Chondrocyte (in vitro differentiated cells): Measurements from ENCODE around the gene WBP2NL. TPM values are rescaled to one million over a fixed set of nuclear protein-coding genes. Genes with fewer than 3 reads are reported as not detected.

Experiments
- DNase-seq: peaks from one replicate; pipeline ENCODE4 v3.0.0; 2021; ENCODE audit warnings: mixed read lengths, low spot score
- H3K27ac Mint-ChIP-seq: one replicate; pipeline ENCODE4 v1.8.0; 2021; ENCODE audit warnings: mild to moderate bottlenecking, moderate library complexity, mixed read lengths; ENCODE audit not compliant: unreplicated experiment
- H3K27me3 Mint-ChIP-seq: 2 replicates; pipeline ENCODE4 v1.8.0; 2021; ENCODE audit warnings: low read depth, mixed read lengths
- H3K36me3 Mint-ChIP-seq: 2 replicates; pipeline ENCODE4 v1.8.0; 2021; ENCODE audit warnings: low read depth, mixed read lengths
- H3K4me1 Mint-ChIP-seq: 2 replicates; pipeline ENCODE4 v1.8.0; 2021; ENCODE audit warnings: low read depth, mild to moderate bottlenecking, mixed read lengths
- H3K4me3 Mint-ChIP-seq: one replicate; pipeline ENCODE4 v1.8.0; 2021; ENCODE audit warnings: mild to moderate bottlenecking, moderate library complexity, mixed read lengths; ENCODE audit not compliant: unreplicated experiment
- H3K9me3 Mint-ChIP-seq: 2 replicates; pipeline ENCODE4 v1.8.0; 2021; ENCODE audit warnings: low read depth, mixed read lengths
- total RNA-seq: library from RNA; stranded (reverse); gene quantifications from 3 replicates; pipeline ENCODE4 v1.2.1, GENCODE V29; 2021
- TF ChIP-seq, protein P1 (sequence below): fragments of 200-600 bp; sonication (generic); IDR thresholded peaks from 2 replicates; pipeline ENCODE4 v1.5.0; 2021; ENCODE audit warnings: antibody characterized with exemption, mild to moderate bottlenecking, moderate library complexity

Gene WBP2NL
- total RNA-seq, 1 donor from 2014 or later = not detected

DNA sequence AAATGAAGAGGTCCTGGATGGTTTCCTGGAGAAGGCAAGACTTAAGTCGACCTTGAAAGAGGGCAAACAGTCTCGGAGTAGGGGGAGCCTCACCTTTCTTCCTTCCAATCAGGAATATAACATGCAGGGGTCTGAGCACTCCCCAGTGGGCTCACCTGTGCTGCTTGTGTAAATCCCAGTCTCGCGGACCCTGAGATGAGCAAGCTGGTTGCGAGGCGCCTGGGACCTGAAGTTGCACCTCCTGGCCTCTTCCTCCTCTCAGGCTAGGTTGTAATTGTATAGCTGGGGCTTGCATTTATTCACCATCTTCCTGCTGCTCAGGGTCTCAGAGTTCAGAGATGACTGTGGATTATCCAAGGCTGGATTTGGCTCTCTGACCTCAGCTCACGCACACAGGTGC, 7.5 kb upstream of the WBP2NL start:
- no peak overlapping the region for H3K27ac Mint-ChIP-seq
- H3K27me3 Mint-ChIP-seq = peaks cover 4% of the 10 kb centered on the region
- no peaks in the 10 kb centered on the region for H3K36me3 Mint-ChIP-seq
- no peak overlapping the region for H3K4me3 Mint-ChIP-seq
- TF ChIP-seq, protein P1, sequence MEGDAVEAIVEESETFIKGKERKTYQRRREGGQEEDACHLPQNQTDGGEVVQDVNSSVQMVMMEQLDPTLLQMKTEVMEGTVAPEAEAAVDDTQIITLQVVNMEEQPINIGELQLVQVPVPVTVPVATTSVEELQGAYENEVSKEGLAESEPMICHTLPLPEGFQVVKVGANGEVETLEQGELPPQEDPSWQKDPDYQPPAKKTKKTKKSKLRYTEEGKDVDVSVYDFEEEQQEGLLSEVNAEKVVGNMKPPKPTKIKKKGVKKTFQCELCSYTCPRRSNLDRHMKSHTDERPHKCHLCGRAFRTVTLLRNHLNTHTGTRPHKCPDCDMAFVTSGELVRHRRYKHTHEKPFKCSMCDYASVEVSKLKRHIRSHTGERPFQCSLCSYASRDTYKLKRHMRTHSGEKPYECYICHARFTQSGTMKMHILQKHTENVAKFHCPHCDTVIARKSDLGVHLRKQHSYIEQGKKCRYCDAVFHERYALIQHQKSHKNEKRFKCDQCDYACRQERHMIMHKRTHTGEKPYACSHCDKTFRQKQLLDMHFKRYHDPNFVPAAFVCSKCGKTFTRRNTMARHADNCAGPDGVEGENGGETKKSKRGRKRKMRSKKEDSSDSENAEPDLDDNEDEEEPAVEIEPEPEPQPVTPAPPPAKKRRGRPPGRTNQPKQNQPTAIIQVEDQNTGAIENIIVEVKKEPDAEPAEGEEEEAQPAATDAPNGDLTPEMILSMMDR = no peak
- H3K9me3 Mint-ChIP-seq = no peaks in the 10 kb centered on the region
- DNase-seq = peak; percentile 52
- H3K4me1 Mint-ChIP-seq = no peaks in the 10 kb centered on the region

DNA sequence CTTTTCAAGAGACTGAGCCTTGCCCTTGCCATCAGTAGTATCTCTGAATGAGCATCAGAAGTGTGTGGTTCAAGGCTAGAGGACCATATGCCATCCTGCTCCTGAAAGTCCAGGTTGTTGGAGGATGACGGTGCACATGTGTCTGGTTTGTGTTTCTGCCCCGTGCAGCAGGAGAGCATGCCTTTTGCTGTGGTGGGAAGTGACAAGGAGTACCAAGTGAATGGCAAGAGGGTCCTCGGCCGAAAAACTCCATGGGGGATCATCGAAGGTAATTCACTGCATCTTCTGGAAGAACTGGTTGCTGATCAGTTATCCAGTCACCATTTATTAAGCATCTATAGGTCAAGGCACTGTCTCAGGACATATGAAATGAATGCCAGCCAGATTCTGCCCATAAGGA, 6.1 kb upstream of the WBP2NL start:
- TF ChIP-seq, protein P1 = no peak
- no peaks in the 10 kb centered on the region for H3K4me1 Mint-ChIP-seq
- H3K36me3 Mint-ChIP-seq = no peaks in the 10 kb centered on the region
- peak; percentile 51 for DNase-seq
- no peaks in the 10 kb centered on the region for H3K9me3 Mint-ChIP-seq
- no peak overlapping the region for H3K4me3 Mint-ChIP-seq
- H3K27me3 Mint-ChIP-seq = peaks cover 8% of the 10 kb centered on the region
- no peak overlapping the region for H3K27ac Mint-ChIP-seq

DNA sequence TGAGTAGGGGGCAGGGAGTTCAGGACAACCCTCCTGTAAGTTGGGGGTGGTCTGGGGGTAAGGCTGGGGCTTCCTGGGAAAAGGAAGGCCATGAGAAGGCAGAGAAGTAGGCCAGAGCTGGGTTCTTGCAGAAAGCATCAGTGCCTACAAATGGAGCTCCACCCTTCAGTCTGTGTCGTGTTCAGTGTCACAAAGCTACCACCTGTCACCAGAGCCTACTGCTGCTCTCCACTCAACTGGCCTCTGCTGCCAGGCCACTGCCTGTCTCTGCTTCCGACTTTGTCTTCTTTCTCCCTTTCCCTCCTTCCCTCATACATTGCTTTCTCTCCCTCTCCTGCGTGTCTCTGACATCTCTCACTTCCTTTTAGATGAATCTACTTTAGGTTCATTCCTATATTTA, 3.4 kb upstream of the WBP2NL start:
- H3K36me3 Mint-ChIP-seq = no peaks in the 10 kb centered on the region
- H3K4me1 Mint-ChIP-seq = no peaks in the 10 kb centered on the region
- TF ChIP-seq, protein P1 = no peak
- H3K9me3 Mint-ChIP-seq = no peaks in the 10 kb centered on the region
- H3K27ac Mint-ChIP-seq = no peak overlapping the region
- peak; percentile 15 for DNase-seq
- peaks cover 15% of the 10 kb centered on the region for H3K27me3 Mint-ChIP-seq
- no peak overlapping the region for H3K4me3 Mint-ChIP-seq

DNA sequence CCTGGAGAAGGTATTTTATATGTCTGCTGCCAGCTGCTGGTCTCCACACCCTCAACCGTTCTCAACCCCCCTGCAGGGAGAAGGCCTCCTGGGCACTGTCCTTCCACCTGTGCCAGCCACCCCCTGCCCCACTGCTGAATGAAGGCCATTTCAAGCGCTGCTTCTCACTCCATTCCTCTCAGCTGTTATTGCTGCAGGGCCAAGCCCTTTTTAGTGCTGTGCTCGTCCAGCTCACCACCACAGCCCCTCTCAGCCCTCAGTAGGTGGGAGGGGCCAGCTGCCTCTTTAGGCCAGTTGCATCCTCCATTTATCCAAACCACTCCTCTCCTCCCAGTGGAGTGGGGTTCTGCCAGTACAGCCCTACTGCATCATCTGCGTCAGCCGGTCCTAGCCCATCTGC, 1.8 kb upstream of the WBP2NL start:
- H3K27me3 Mint-ChIP-seq = peaks cover 26% of the 10 kb centered on the region
- no peak overlapping the region for H3K27ac Mint-ChIP-seq
- peak; percentile 43 for DNase-seq
- H3K4me3 Mint-ChIP-seq = no peak overlapping the region
- H3K4me1 Mint-ChIP-seq = no peaks in the 10 kb centered on the region
- H3K9me3 Mint-ChIP-seq = no peaks in the 10 kb centered on the region
- TF ChIP-seq, protein P1 = no peak
- H3K36me3 Mint-ChIP-seq = no peaks in the 10 kb centered on the region

DNA sequence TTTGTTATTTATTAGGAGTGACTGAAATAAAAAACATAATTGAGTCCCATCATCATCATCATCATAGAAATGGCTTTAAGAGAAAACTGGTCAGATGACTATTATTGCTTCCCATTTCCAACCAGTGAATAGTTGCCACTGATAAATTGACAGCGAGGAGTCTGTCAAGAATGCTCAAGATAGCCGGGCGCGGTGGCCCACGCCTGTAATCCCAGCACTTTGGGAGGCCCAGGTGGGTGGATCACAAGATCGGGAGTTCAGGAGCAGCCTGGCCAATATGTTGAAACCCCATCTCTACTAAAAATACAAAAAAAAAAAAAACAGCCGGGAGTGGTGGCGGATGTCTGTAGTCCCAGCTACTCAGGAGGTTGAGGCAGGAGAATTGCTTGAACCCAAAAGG, 1.9 kb downstream of the WBP2NL start:
- H3K9me3 Mint-ChIP-seq = peaks cover under 1% of the 10 kb centered on the region
- peak; percentile 32 for DNase-seq
- no peak overlapping the region for H3K4me3 Mint-ChIP-seq
- no peaks in the 10 kb centered on the region for H3K4me1 Mint-ChIP-seq
- H3K27ac Mint-ChIP-seq = no peak overlapping the region
- peaks cover 37% of the 10 kb centered on the region for H3K27me3 Mint-ChIP-seq
- H3K36me3 Mint-ChIP-seq = no peaks in the 10 kb centered on the region
- TF ChIP-seq, protein P1 = no peak
